KOPT-K1 (cell line): ENCODE data around the gene EFNA5.

Source experiments
- H3K27ac ChIP-seq: fragments of 200-600 bp; sonication (generic); 2 replicates; pipeline ENCODE4 v1.5.1; 2016; ENCODE audit warnings: antibody characterized with exemption, mild to moderate bottlenecking, low read depth, low read length; ENCODE audit not compliant: poor library complexity, severe bottlenecking
- H3K36me3 ChIP-seq: fragments of 200-600 bp; sonication (generic); 2 replicates; pipeline ENCODE4 v1.5.1; 2017; ENCODE audit warnings: antibody characterized with exemption, mild to moderate bottlenecking, low read length, moderate library complexity; ENCODE audit not compliant: insufficient read depth
- H3K9me3 ChIP-seq: fragments of 200-600 bp; sonication (generic); 2 replicates; pipeline ENCODE4 v1.5.1; 2017; ENCODE audit warnings: antibody characterized with exemption, low read length, mild to moderate bottlenecking; ENCODE audit not compliant: insufficient read depth, poor library complexity, severe bottlenecking

Gene EFNA5

DNA sequence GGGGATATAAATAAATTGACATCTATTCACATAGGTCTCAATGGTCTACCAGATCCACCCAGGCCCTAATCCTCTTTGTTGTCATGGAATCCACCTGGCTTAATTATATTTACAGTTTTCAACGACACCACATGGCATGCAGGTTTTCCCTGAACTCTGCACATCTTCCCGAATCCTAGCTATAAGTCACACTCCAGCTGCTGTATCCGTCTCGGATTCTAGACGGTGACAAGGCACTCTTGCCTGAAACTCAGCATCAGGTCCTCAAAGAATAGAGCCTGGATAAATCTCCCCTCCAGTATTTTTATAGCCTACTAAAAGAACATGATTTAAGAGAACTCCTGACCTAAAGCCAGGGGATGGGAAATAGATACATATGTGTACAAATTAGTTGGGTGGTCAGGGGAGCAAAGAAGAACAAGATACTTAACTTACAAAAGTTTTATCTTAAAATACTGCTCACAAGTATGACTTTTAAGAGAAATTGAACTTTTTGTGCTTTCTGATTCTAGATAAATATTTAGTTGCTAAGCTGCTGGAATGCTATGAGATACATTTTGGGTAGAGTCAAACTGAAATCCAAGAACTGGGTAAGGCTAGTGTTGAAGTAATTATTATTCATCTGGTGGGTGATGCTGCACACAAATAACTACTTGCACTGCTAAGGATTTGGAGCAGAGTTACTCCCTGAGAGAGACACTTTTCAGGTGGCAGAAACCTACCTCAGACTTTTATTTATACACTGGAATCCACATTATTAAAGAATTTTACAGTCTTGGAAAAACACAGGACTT lies 187.3 kb downstream of the EFNA5 start:
- H3K9me3 ChIP-seq = no peaks in the 10 kb centered on the region
- H3K36me3 ChIP-seq = no peaks in the 10 kb centered on the region
- H3K27ac ChIP-seq = no peak overlapping the region

- no peaks in the 10 kb centered on the region for H3K9me3 ChIP-seq
- no peaks in the 10 kb centered on the region for H3K36me3 ChIP-seq
- no peak overlapping the region for H3K27ac ChIP-seq
Measured at GRCh38 chr5:107478068-107478641, 192.6 kb downstream of the EFNA5 start.

- H3K36me3 ChIP-seq = no peaks in the 10 kb centered on the region
- H3K9me3 ChIP-seq = no peaks in the 10 kb centered on the region
- H3K27ac ChIP-seq = no peak overlapping the region
Measured at GRCh38 chr5:107477492-107477891, 193.2 kb downstream of the EFNA5 start.

DNA sequence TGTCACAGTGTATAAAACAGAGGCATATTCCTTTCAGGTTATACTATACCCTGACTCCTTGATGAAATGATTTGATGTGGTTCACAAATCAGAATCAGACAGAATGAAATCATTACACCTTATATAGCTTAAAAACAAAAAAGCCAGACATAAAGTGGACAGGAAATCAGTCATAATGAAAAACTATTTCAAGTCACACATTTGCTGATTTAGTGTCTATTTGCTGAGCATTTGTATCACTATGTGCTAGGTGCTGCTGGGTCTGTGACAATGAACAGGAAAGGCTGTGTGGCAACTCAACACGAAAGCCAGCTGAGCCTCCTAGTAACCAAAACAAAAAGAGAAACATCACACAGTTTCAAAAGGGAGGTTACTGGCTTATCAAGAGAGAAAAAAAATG lies 194.0 kb downstream of the EFNA5 start:
- Histone ChIP-seq H3K27ac (no peak overlapping the region), H3K9me3 (no peaks in the 10 kb centered on the region), H3K36me3 (no peaks in the 10 kb centered on the region)

- Histone ChIP-seq H3K36me3 (no peaks in the 10 kb centered on the region), H3K9me3 (no peaks in the 10 kb centered on the region), H3K27ac (no peak overlapping the region)
Measured at GRCh38 chr5:107474716-107475489, 195.8 kb downstream of the EFNA5 start.

DNA sequence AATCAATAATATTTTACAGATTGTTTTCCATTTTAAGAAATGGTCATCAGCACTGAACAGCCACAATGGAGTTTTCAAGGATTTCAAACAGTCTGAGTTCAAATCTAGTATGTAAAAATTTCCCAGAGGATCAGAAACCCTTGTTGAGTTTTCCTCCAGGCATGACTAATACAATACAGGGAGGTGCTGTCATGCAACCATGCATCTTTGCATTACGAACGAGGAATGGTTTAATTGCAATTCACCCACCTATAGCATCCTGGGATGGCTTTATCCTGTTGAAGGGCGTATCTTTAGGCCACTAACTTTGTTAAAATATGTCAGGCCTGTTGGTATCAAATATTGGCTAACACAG lies 196.4 kb downstream of the EFNA5 start:
- H3K27ac ChIP-seq = no peak overlapping the region

DNA sequence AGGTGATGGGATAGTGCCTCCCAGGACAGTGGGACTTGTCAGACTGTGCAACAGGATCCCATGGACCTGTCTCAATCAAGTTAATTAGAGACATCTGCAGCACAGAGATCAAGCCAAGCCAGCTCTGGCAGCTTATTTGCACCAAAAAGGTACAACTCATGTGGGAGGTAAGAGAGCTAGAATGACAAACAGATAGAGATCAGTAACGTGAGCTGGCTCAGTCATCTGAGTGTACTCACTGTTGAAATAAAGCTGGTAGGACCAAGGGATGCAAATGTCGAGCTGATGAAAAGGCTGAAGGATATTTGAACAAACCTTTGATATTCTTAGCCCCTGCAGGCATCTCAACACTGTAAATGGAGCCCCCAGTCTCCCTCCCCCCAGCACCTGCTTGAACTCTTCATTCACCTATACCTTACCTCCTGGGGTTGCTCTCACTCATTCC lies 198.1 kb downstream of the EFNA5 start:
- H3K36me3 ChIP-seq = no peaks in the 10 kb centered on the region
- no peak overlapping the region for H3K27ac ChIP-seq
- H3K9me3 ChIP-seq = no peaks in the 10 kb centered on the region

More for the DNA sequence above, 196.4 kb downstream of the EFNA5 start:
- Histone ChIP-seq H3K9me3 (no peaks in the 10 kb centered on the region), H3K36me3 (no peaks in the 10 kb centered on the region)

GRCh38 chr5:107470295-107470582 lies 200.5 kb downstream of the EFNA5 start:
- H3K27ac ChIP-seq = no peak overlapping the region
- no peaks in the 10 kb centered on the region for H3K9me3 ChIP-seq

DNA sequence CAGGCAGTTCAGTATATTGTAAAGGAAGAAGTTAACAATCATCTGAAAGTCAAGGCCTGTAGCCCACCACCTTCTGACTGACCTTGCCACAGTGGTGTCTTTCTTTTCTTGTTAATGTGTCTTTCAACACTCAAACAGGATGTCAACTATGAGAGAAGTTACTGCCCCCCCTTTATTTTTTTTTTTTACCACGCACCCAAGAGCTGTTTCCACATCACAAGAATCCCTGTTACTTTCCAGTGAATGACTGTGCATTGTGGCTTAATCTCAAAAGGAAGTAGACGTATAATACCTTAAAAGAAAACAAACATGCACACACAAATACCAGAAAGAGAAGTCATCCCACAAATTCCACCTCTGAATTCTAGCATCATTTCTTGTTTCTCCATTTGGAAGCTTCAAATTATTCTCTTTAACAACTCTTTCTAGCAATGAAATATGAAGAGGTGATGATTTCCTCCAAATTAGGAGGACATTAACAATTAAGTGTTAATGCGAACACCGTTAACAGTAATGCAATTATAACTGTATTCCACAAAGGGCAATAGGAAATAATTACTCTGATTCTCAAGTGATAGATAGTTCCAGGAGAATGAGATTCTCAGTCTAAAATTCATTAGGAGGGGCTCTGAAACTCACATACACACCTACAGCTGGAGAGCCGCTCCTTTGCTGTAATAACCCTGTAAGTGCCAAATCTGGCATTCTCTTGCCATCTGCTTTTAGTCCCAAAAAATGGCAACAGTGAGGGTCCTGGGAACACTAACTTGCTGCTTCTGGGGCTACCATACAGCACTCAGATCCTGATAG lies 201.0 kb downstream of the EFNA5 start:
- H3K36me3 ChIP-seq = no peaks in the 10 kb centered on the region
- H3K9me3 ChIP-seq = no peaks in the 10 kb centered on the region
- no peak overlapping the region for H3K27ac ChIP-seq

More at GRCh38 chr5:107470295-107470582, 200.5 kb downstream of the EFNA5 start:
- H3K36me3 ChIP-seq = no peaks in the 10 kb centered on the region

DNA sequence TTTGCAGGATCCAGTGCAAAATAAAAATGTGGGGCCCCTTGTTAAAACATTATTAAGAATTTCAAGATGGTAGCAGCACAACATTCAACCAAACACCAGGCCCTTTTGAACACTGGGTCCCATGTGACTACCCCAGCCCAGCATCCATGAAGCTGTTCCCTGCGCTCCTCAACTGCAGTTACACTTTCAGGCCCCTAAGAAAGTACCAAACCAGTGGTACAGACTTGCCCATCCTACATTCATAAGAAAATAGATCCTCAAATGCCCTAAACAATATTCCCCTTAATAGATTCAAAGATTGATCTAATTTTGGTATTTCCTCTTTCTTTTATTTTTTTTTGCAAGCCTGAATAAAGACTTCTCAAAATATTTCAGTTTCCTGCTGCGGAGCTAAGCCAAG lies 201.7 kb downstream of the EFNA5 start:
- Histone ChIP-seq H3K36me3 (no peaks in the 10 kb centered on the region), H3K27ac (no peak overlapping the region), H3K9me3 (no peaks in the 10 kb centered on the region)

DNA sequence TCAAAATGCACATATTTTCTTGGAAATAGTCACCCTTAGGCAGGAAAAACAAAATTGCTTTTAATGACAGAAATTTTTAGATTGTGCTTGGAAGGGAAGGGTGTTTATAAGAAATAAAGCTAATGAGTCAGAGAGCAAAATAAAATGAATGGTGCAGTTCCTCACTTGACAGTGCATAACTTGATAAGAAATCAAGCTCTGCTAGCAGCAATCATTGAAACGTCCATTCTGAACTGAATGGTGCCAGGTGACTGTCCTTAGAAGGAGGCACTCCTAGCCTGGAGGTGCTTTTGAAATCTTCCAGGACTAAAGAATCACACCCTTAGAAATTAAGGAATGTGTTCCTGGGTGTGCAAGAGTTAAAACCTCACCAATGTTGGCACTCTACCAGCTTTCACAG lies 202.5 kb downstream of the EFNA5 start:
- no peak overlapping the region for H3K27ac ChIP-seq
- H3K36me3 ChIP-seq = no peaks in the 10 kb centered on the region
- H3K9me3 ChIP-seq = no peaks in the 10 kb centered on the region

GRCh38 chr5:107467137-107467932 lies 203.4 kb downstream of the EFNA5 start:
- H3K36me3 ChIP-seq = no peaks in the 10 kb centered on the region
- no peak overlapping the region for H3K27ac ChIP-seq
- no peaks in the 10 kb centered on the region for H3K9me3 ChIP-seq

GRCh38 chr5:107466233-107466769 lies 204.4 kb downstream of the EFNA5 start:
- H3K27ac ChIP-seq = no peak overlapping the region
- H3K36me3 ChIP-seq = no peaks in the 10 kb centered on the region
- H3K9me3 ChIP-seq = no peaks in the 10 kb centered on the region

DNA sequence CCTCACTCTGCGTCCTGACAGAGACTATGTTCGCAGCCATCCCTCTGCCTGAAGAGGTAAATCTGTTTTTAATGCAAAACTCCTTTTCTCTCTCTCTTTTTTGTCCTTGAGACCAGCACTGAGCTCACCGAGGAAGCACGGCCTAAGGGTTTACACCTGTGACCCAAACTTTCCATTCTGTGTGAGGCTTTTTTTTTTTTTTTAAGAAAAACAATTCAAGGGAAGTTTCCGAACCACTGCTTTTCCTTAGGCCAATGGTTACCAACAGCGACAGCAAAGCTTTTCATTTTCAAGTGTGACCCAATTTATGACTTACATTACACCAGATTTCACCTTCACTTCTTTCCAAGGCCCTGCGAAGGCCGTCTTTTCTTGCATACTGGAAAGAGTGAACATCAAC lies 205.9 kb downstream of the EFNA5 start:
- no peaks in the 10 kb centered on the region for H3K9me3 ChIP-seq
- no peaks in the 10 kb centered on the region for H3K36me3 ChIP-seq
- H3K27ac ChIP-seq = no peak overlapping the region
